ENCODE measurements around the gene NAT9.

GRCh38 chr17:74761419-74761818 is 14.7 kb downstream of the NAT9 start:
- TF ChIP-seq CTCF (IDR thresholded peaks at IDR 0.05; ENCODE audit: low read depth, low read length) (no peak), MYC (IDR thresholded peaks at IDR 0.05; ENCODE audit: low read depth, low read length) (no peak)

All from NB4 (cell line).